COLO668 (cell line): Measurements from ENCODE around the gene GALP.
"Not testable (repeated sequence)": the region's sequence is repeated elsewhere in the genome, so short reads cannot be mapped to it uniquely, and the experiment has no call there.

Experiments
- DNase-seq: peaks from one replicate; lab custom pipeline; 2025; ENCODE audit not compliant: unreplicated experiment; lab: John Stamatoyannopoulos, UW

GALP gene

GRCh38 chr19:56147307-56147706, 28.5 kb upstream of the GALP start:
- no peak for DNase-seq

GRCh38 chr19:56148096-56148495, 27.7 kb upstream of the GALP start:
- DNase-seq = no peak

- DNase-seq = not testable (repeated sequence)
These were observed 26.7 kb upstream of the GALP start for GRCh38 chr19:56148955-56149655.

- no peak for DNase-seq
These were observed 26.2 kb upstream of the GALP start for GRCh38 chr19:56149656-56150038.

- DNase-seq = no peak
These were observed 25.4 kb upstream of the GALP start for GRCh38 chr19:56150358-56150757.

- no peak for DNase-seq
These were observed 23.2 kb upstream of the GALP start for GRCh38 chr19:56152644-56153043.

- no peak for DNase-seq
These were observed 22.3 kb upstream of the GALP start for GRCh38 chr19:56153507-56153906.

GRCh38 chr19:56155124-56155687, 20.6 kb upstream of the GALP start:
- peak; percentile 5 for DNase-seq

- DNase-seq = no peak
These were observed 19.0 kb upstream of the GALP start for GRCh38 chr19:56156768-56157167.

GRCh38 chr19:56158170-56158757, 17.5 kb upstream of the GALP start:
- DNase-seq = no peak

- DNase-seq = no peak
These were observed 16.7 kb upstream of the GALP start for GRCh38 chr19:56159009-56159559.

GRCh38 chr19:56159622-56160271, 16.1 kb upstream of the GALP start:
- no peak for DNase-seq

GRCh38 chr19:56161534-56161933, 14.3 kb upstream of the GALP start:
- DNase-seq = no peak

- DNase-seq = no peak
These were observed 13.6 kb upstream of the GALP start for GRCh38 chr19:56162258-56162657.

- DNase-seq = no peak
These were observed 12.7 kb upstream of the GALP start for GRCh38 chr19:56163097-56163496.

- DNase-seq = no peak
These were observed 8.7 kb upstream of the GALP start for GRCh38 chr19:56167064-56167578.

GRCh38 chr19:56170261-56170660, 5.5 kb upstream of the GALP start:
- DNase-seq = peak; percentile 68

GRCh38 chr19:56174086-56174485, 1.7 kb upstream of the GALP start:
- no peak for DNase-seq

- DNase-seq = no peak
These were observed 1.3 kb upstream of the GALP start for GRCh38 chr19:56174550-56174949.

GRCh38 chr19:56176310-56176709, 502 bp downstream of the GALP start:
- DNase-seq = not testable (repeated sequence)

- DNase-seq = peak; percentile 22
These were observed 1.1 kb downstream of the GALP start for GRCh38 chr19:56176881-56177280.
